ENCODE measurements around the gene LMBR1. TPM values are rescaled to one million over a fixed set of nuclear protein-coding genes. Genes with fewer than 3 reads are reported as not detected.

LMBR1 gene
- total and polyA plus RNA-seq, 2 donors (not counting 3 experiments of a cell fraction or from before 2014, with no cell fraction given): 14.0 to 72.9 TPM

DNA sequence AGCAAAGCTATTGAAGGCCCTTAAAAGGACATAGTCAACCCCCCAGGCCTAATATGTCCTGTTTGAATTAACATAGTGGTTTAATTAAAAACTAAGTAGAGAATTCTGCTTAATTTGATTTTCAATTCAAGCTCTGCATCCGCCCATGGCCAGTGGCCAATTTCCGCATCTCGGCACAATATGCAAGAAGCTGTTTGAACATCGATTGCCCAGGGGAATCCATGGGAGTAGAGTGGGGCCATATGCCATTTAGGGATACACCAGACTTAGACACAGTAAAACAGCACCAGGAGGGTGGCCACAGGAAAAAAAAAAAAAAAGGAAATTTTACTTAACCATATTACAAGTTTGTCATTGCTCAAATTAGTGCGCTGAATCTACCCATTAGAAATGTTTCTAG lies 100.4 kb downstream of the LMBR1 start:
- Histone ChIP-seq H3K27me3 (ENCODE audit: control insufficient read depth in 2 of 2, insufficient read depth in 2 of 2, low read length in 2 of 2) (no peaks in the 10 kb centered on the region), H4K20me1 (replicated peaks; ENCODE audit: control insufficient read depth, extremely low read depth, insufficient read depth, low read length) (no peaks in the 10 kb centered on the region), H3K9ac (replicated peaks; ENCODE audit: extremely low read depth, insufficient read depth, low read length) (no peak overlapping the region), H3K4me3 (replicated peaks in 1 of 3; ENCODE audit: insufficient read depth in 1 of 3, low read depth in 1 of 3, low read length in 3 of 3) (no peak overlapping the region), H3K4me2 (ENCODE audit: insufficient read depth, low read length) (no peak overlapping the region), H3K9me1 (replicated peaks; ENCODE audit: control insufficient read depth, extremely low read depth, insufficient read depth, low read length) (no peaks in the 10 kb centered on the region), H2AFZ (ENCODE audit: low read depth, low read length) (no peak overlapping the region), H3K36me3 (ENCODE audit: control insufficient read depth in 2 of 2, extremely low read depth in 1 of 2, insufficient read depth in 2 of 2, low read length in 2 of 2) (peaks cover 0 to 3% of the 10 kb centered on the region in 2 experiments), H3K9me3 (replicated peaks; ENCODE audit: control insufficient read depth, insufficient read depth, low read length) (no peaks in the 10 kb centered on the region), H3K27ac (ENCODE audit: insufficient read depth, low read depth, low read length) (no peak overlapping the region), H3K79me2 (ENCODE audit: control insufficient read depth, insufficient read depth, low read length) (no peaks in the 10 kb centered on the region), H3K4me1 (ENCODE audit: control insufficient read depth, extremely low read depth, insufficient read depth, low read length) (no peaks in the 10 kb centered on the region)
- no peak for DNase-seq (ENCODE audit: low read depth, low spot score)
- no TSS peak for BruUV-seq (replicated peaks)
- no peak for FAIRE-seq
- POLR2A ChIA-PET: no interaction called here
- TF ChIP-seq POLR2A (IDR thresholded peaks at IDR 0.05; ENCODE audit: low read depth, low read length) (no peak), JUN (IDR thresholded peaks at IDR 0.05; ENCODE audit: borderline replicate concordance, insufficient read depth, insufficient read length, low read depth) (no peak), MYC (IDR thresholded peaks at IDR 0.05; ENCODE audit: low read depth, low read length) (no peak), POLR2AphosphoS5 (IDR thresholded peaks at IDR 0.05; ENCODE audit: insufficient read depth, low read depth, low read length) (no peak), GATA2 (IDR thresholded peaks at IDR 0.05; ENCODE audit: insufficient read depth, insufficient read length, low read depth, low read length) (no peak), FOS (IDR thresholded peaks at IDR 0.05; ENCODE audit: borderline replicate concordance, insufficient read depth, low read length) (no peak), EZH2 (IDR thresholded peaks at IDR 0.05; ENCODE audit: borderline replicate concordance, low read depth, low read length, severe bottlenecking) (no peak)
- TF ChIP-seq, protein P1, sequence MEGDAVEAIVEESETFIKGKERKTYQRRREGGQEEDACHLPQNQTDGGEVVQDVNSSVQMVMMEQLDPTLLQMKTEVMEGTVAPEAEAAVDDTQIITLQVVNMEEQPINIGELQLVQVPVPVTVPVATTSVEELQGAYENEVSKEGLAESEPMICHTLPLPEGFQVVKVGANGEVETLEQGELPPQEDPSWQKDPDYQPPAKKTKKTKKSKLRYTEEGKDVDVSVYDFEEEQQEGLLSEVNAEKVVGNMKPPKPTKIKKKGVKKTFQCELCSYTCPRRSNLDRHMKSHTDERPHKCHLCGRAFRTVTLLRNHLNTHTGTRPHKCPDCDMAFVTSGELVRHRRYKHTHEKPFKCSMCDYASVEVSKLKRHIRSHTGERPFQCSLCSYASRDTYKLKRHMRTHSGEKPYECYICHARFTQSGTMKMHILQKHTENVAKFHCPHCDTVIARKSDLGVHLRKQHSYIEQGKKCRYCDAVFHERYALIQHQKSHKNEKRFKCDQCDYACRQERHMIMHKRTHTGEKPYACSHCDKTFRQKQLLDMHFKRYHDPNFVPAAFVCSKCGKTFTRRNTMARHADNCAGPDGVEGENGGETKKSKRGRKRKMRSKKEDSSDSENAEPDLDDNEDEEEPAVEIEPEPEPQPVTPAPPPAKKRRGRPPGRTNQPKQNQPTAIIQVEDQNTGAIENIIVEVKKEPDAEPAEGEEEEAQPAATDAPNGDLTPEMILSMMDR (IDR thresholded peaks at IDR 0.05; ENCODE audit: extremely low read depth in 1 of 2, insufficient read depth in 1 of 2, low read depth in 1 of 2, low read length in 2 of 2): no peak
- TF ChIP-seq, protein P2, sequence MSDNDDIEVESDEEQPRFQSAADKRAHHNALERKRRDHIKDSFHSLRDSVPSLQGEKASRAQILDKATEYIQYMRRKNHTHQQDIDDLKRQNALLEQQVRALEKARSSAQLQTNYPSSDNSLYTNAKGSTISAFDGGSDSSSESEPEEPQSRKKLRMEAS (IDR thresholded peaks at IDR 0.05; ENCODE audit: insufficient read depth, insufficient read length): no peak
- intact Hi-C loops (cut with micrococcal nuclease): no loop called here
- dilution Hi-C loops (cut with MboI; ENCODE audit: extremely low pct_ligation_motif_present, low sequenced_read_pairs): no loop called here
- CTCF ChIA-PET: interaction anchor here (2.0 kb wide), 1 partner anchor 12 kb away, joined by 10 read pairs; no protein-coding TSS in a partner anchor

Measured in endothelial cell of umbilical vein (primary cell).